Neural cell (in vitro differentiated cells): ENCODE measurements around the gene ITPRIP. TPM values are rescaled to one million over a fixed set of nuclear protein-coding genes. Genes with fewer than 3 reads are reported as not detected.
A peak's percentile ranks its signal among the peaks of the same experiment; 100 is the strongest.

ENCODE experiments used
- H2AFZ ChIP-seq: fragments of 200-600, 300-800 bp; sonication (generic), shearing (Covaris generic); 2 replicates; pipeline ENCODE4 v1.6.0; 2014; ENCODE audit warnings: low read depth, mild to moderate bottlenecking, antibody characterized with exemption, low read length, moderate library complexity
- H3F3A ChIP-seq: fragments of 200-600 bp; shearing (Covaris generic); 2 replicates; pipeline ENCODE4 v1.6.1; 2016; ENCODE audit warnings: mild to moderate bottlenecking, moderate library complexity, mixed read lengths, antibody characterized with exemption, low read length; ENCODE audit not compliant: insufficient read depth, poor library complexity, severe bottlenecking
- H3K27ac ChIP-seq: fragments of 200-600, 300-800 bp; sonication (generic), shearing (Covaris generic); 2 replicates; pipeline ENCODE4 v1.5.1; 2014; ENCODE audit warnings: mild to moderate bottlenecking, low read length, moderate library complexity
- H3K27me3 ChIP-seq: fragments of 300-800, 200-600 bp; sonication (generic), shearing (Covaris generic); 2 replicates; pipeline ENCODE4 v1.6.0; 2014; ENCODE audit warnings: mild to moderate bottlenecking, low read depth, low read length, moderate library complexity; ENCODE audit not compliant: insufficient read depth
- H3K36me3 ChIP-seq: fragments of 300-800, 200-600 bp; sonication (generic), shearing (Covaris generic); 2 replicates; pipeline ENCODE4 v1.5.1; 2014; ENCODE audit warnings: mild to moderate bottlenecking, antibody characterized with exemption, low read length, moderate library complexity; ENCODE audit not compliant: insufficient read depth
- H3K4me2 ChIP-seq: fragments of 300-800, 200-600 bp; sonication (generic), shearing (Covaris generic); 2 replicates; pipeline ENCODE4 v1.6.0; 2014; ENCODE audit warnings: mild to moderate bottlenecking, low read length
- H3K4me3 ChIP-seq: fragments of 300-800, 200-600 bp; sonication (generic), shearing (Covaris generic); 2 replicates; pipeline ENCODE4 v1.5.1; 2014; ENCODE audit warnings: mild to moderate bottlenecking, low read length, moderate library complexity
- H3K79me2 ChIP-seq: fragments of 200-600 bp; shearing (Covaris generic); replicated peaks from 2 replicates; pipeline ENCODE4 v1.6.0; 2014; ENCODE audit warnings: mild to moderate bottlenecking, low read length, moderate library complexity; ENCODE audit not compliant: insufficient read depth
- H3K9ac ChIP-seq: fragments of 300-800, 200-600 bp; sonication (generic), shearing (Covaris generic); 2 replicates; pipeline ENCODE4 v1.6.1; 2016; ENCODE audit warnings: mild to moderate bottlenecking, low read length, mixed read lengths
- H3K9me2 ChIP-seq: fragments of 200-600 bp; shearing (Covaris generic); 2 replicates; pipeline ENCODE4 v1.6.1; 2016; ENCODE audit warnings: mild to moderate bottlenecking, low read length, mixed read lengths; ENCODE audit not compliant: insufficient read depth
- H3K9me3 ChIP-seq: fragments of 200-600, 300-800 bp; sonication (generic), shearing (Covaris generic); 2 replicates; pipeline ENCODE4 v1.6.1; 2016; ENCODE audit warnings: mild to moderate bottlenecking, mixed run types, low read length, moderate library complexity, mixed read lengths
- H4K20me1 ChIP-seq: fragments of 200-600 bp; shearing (Covaris generic); 2 replicates; pipeline ENCODE4 v1.6.1; 2016; ENCODE audit warnings: mild to moderate bottlenecking, mixed run types; ENCODE audit not compliant: insufficient read depth
- EP300 ChIP-seq: fragments of 450-650 bp; conservative IDR thresholded peaks from 2 replicates; pipeline ENCODE4 v1.6.1; 2014; ENCODE audit warnings: antibody characterized with exemption, mild to moderate bottlenecking, moderate library complexity; ENCODE audit not compliant: poor library complexity, severe bottlenecking
- EZH2 ChIP-seq: fragments of 200-600, 300-800 bp; shearing (Covaris generic), sonication (generic); IDR thresholded peaks from 2 replicates; pipeline ENCODE4 v1.6.1; 2014; ENCODE audit warnings: antibody characterized with exemption, low read length, borderline replicate concordance, mild to moderate bottlenecking; ENCODE audit not compliant: insufficient read depth, poor library complexity, severe bottlenecking
- MXI1 ChIP-seq: fragments of 450-650 bp; conservative IDR thresholded peaks from 2 replicates; pipeline ENCODE4 v1.6.1; 2014; ENCODE audit warnings: antibody characterized with exemption, mild to moderate bottlenecking; ENCODE audit not compliant: poor library complexity, severe bottlenecking
- POLR2AphosphoS5 ChIP-seq: IDR thresholded peaks from 2 replicates; pipeline ENCODE4 v1.6.1; 2012
- RAD21 ChIP-seq: fragments of 450-650 bp; conservative IDR thresholded peaks from 2 replicates; pipeline ENCODE4 v1.6.1; 2014; ENCODE audit warnings: antibody characterized with exemption, mild to moderate bottlenecking, moderate library complexity
- SMC3 ChIP-seq: fragments of 450-650 bp; conservative IDR thresholded peaks from 2 replicates; pipeline ENCODE4 v1.6.1; 2014; ENCODE audit warnings: antibody characterized with exemption, mild to moderate bottlenecking, moderate library complexity; ENCODE audit not compliant: poor library complexity
- TAF1 ChIP-seq: IDR thresholded peaks from 2 replicates; pipeline ENCODE4 v1.6.1; 2012; ENCODE audit warnings: low read depth
- polyA plus RNA-seq: library from polyadenylated mRNA; depleted of rRNA; stranded (reverse); fragments of >200 nt; gene quantifications from 2 replicates; pipeline ENCODE4 v1.2.3, GENCODE V29; 2014
- TF ChIP-seq, protein P1 (sequence below): IDR thresholded peaks from 2 replicates; pipeline ENCODE4 v1.6.1; 2012; ENCODE audit warnings: borderline replicate concordance
- TF ChIP-seq, protein P2 (sequence below): fragments of 450-650 bp; IDR thresholded peaks from 2 replicates; pipeline ENCODE4 v1.5.1; 2014; ENCODE audit warnings: antibody characterized with exemption, mild to moderate bottlenecking, moderate library complexity; ENCODE audit not compliant: poor library complexity, severe bottlenecking

ITPRIP gene
- polyA plus RNA-seq, 1 donor from 2014 or later: 1.5 TPM

DNA sequence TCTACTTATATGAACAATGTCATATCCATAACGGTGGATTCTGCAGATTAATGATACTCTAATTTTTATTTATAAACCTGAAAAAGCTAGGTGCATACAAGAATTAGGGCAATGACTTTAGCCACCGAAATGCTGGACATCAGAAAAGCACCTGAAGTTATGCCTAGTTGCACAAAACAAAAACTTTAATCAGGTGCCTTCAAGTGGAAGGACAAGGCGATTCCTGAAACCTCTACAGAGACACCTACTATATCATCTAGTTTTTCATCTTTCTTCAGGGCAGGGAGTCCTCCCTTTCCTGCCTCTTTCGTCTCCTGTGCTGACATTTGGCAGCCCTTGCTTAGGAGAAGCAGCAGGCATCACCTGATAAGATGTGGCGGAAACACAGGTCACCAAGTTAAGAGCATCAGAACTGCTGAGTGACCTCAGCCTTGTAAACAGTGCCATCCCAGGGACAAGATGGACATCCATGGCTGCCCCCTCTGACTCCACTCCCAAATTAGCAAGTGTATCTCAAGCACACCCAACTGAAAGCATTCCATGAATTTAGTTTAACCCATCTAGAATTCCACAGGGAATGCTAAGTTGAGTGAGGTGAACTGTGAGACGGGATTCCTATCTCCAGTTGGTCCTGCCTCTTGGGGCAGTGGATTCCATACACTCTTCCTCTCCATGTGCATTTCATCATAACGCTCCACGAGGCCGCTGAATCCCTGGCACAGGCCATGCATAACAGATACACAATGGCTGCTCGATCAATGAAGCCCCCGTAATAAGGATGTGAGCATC is 5.8 kb downstream of the ITPRIP start:
- no peak overlapping the region for H3K27ac ChIP-seq
- H3K4me2 ChIP-seq: no peak overlapping the region
- H3K9ac ChIP-seq: no peak overlapping the region

DNA sequence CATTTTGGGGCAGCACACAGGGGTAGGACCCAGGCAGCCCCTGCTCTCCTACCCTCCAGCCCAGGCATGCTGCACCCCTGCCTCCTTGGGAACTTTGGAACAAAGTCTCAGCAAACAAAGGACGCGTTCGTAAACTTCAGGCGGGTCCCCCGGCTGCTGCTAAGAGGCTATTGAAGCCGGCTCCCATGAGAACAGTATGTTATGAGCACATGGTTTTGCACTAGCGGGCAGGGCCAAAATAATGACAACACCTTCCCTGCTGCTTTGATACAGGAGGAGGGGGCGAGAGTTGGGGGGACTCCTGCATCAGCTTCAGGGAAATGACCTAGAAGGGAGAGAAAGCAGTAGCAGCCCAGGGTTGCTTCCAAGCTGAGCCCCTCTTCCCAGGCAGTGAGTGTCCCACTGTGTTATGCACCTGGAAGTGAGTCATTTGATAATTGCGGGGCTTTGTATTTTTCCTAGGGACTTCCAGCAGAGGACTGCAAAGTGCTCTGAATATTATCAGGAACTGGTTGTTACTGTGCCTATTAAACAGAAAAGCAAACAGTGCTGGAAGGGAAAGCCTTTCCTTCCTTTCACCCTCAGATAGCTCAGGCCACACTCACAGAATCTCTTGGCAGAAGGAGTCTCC is 6.9 kb downstream of the ITPRIP start:
- Histone ChIP-seq H4K20me1 (no peaks in the 10 kb centered on the region), H3F3A (no peaks in the 10 kb centered on the region), H3K4me2 (no peak overlapping the region), H3K9ac (peak overlapping the region; percentile 3), H3K27me3 (peaks cover 16% of the 10 kb centered on the region), H3K79me2 (peaks cover 19% of the 10 kb centered on the region), H3K36me3 (no peaks in the 10 kb centered on the region), H3K4me3 (no peak overlapping the region), H3K9me2 (no peaks in the 10 kb centered on the region), H3K27ac (peak overlapping the region; percentile 12), H2AFZ (no peak overlapping the region), H3K9me3 (no peaks in the 10 kb centered on the region)
- no peak for TF ChIP-seq MXI1
- peak; percentile 61 for TF ChIP-seq POLR2AphosphoS5
- no peak for TF ChIP-seq RAD21
- TF ChIP-seq, protein P1, sequence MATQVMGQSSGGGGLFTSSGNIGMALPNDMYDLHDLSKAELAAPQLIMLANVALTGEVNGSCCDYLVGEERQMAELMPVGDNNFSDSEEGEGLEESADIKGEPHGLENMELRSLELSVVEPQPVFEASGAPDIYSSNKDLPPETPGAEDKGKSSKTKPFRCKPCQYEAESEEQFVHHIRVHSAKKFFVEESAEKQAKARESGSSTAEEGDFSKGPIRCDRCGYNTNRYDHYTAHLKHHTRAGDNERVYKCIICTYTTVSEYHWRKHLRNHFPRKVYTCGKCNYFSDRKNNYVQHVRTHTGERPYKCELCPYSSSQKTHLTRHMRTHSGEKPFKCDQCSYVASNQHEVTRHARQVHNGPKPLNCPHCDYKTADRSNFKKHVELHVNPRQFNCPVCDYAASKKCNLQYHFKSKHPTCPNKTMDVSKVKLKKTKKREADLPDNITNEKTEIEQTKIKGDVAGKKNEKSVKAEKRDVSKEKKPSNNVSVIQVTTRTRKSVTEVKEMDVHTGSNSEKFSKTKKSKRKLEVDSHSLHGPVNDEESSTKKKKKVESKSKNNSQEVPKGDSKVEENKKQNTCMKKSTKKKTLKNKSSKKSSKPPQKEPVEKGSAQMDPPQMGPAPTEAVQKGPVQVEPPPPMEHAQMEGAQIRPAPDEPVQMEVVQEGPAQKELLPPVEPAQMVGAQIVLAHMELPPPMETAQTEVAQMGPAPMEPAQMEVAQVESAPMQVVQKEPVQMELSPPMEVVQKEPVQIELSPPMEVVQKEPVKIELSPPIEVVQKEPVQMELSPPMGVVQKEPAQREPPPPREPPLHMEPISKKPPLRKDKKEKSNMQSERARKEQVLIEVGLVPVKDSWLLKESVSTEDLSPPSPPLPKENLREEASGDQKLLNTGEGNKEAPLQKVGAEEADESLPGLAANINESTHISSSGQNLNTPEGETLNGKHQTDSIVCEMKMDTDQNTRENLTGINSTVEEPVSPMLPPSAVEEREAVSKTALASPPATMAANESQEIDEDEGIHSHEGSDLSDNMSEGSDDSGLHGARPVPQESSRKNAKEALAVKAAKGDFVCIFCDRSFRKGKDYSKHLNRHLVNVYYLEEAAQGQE: peak; percentile 92
- TF ChIP-seq, protein P2, sequence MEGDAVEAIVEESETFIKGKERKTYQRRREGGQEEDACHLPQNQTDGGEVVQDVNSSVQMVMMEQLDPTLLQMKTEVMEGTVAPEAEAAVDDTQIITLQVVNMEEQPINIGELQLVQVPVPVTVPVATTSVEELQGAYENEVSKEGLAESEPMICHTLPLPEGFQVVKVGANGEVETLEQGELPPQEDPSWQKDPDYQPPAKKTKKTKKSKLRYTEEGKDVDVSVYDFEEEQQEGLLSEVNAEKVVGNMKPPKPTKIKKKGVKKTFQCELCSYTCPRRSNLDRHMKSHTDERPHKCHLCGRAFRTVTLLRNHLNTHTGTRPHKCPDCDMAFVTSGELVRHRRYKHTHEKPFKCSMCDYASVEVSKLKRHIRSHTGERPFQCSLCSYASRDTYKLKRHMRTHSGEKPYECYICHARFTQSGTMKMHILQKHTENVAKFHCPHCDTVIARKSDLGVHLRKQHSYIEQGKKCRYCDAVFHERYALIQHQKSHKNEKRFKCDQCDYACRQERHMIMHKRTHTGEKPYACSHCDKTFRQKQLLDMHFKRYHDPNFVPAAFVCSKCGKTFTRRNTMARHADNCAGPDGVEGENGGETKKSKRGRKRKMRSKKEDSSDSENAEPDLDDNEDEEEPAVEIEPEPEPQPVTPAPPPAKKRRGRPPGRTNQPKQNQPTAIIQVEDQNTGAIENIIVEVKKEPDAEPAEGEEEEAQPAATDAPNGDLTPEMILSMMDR: no peak
- TF ChIP-seq EZH2: no peak
- no peak for TF ChIP-seq TAF1
- no peak for TF ChIP-seq EP300

More for the DNA sequence above, 5.8 kb downstream of the ITPRIP start:
- no peak overlapping the region for H3K4me3 ChIP-seq
- no peaks in the 10 kb centered on the region for H3K9me3 ChIP-seq
- no peaks in the 10 kb centered on the region for H3F3A ChIP-seq
- H3K27me3 ChIP-seq: peaks cover 20% of the 10 kb centered on the region
- H3K36me3 ChIP-seq: no peaks in the 10 kb centered on the region
- no peak overlapping the region for H2AFZ ChIP-seq
- peaks cover 8% of the 10 kb centered on the region for H3K79me2 ChIP-seq
- H3K9me2 ChIP-seq: no peaks in the 10 kb centered on the region
- no peak for TF ChIP-seq EZH2
- TF ChIP-seq POLR2AphosphoS5: no peak
- no peak for TF ChIP-seq MXI1
- TF ChIP-seq, protein P1: no peak
- no peak for TF ChIP-seq EP300
- no peak for TF ChIP-seq RAD21
- TF ChIP-seq, protein P2: no peak
- TF ChIP-seq SMC3: no peak
- no peak for TF ChIP-seq TAF1
- no peaks in the 10 kb centered on the region for H4K20me1 ChIP-seq
